ENCODE data around the gene CLMN.
"Not testable (repeated sequence)": the region's sequence is repeated elsewhere in the genome, so short reads cannot be mapped to it uniquely, and the experiment has no call there.

Gene CLMN

DNA sequence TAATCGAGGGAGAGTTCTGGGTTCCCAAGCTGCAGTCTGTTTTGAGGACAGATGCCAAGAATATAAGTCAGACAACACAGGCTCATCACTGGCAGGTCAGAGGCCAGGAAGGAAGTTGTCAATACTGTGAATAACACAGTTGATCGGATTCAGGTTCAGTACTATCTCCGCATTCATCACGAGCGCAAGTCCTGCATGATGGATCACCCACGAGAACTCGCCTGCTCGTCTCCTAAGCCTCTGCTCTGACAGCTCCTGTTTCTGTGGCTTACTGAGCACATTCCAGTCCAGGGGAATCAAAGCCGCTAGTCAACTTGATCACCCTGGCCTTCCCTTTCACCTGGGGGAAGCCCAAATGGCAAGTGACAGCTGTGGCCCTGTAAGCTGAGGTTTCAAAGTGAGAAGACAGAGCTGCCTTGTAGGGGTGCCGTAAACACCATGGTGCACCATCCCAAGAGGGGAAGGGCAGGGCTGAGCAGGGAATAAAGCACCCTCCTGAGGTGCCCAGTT is 102.3 kb downstream of the CLMN start:
- DNase-seq (ENCODE audit: low read depth) = no peak

DNA sequence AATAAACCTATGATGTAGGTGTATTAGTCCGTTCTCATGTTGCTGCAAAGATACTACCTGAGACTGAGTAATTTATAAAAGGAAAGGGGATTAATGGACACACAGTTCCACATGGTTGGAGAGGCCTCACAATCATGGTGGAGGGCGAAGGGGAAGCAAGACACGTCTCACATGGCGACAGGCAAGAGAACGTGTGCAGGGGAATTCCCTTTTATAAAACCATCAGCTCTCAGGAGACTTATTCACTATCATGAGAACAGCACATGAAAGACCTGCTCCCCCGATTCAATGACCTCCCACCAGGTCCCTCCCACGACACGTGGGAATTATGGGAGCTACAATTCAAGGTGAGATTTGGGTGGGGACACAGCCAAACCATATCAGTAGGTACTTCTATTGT is 103.7 kb downstream of the CLMN start:
- DNase-seq (ENCODE audit: low read depth) = no peak

DNA sequence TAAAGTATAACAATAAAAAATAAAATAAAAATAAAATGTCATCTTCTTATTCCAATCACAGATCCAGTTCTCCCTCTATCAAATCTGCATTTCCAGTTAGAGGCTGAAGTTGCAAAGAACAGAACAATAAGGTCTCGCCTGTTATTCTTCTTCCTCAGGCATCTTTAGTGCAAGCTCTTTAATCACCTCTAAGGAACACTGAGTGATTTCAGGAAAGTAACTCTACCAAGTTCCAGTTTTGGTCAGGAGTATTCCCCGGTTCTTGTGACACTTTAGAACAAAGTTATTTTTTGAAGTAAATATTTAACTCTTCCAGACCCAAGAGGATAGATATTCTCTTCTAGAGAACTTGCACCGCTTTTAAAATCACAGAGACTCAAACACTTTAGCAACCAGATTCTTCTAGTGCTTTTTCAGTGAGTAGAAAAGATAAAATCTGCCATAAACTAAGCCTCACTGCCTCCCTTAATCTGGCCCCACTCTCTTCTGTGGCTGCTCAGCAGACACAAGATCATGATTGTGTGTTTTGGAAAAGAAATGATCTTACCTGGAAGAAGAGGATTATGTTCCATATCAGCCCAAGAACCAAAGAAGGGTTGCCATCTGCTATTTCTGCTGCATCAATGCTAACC is 104.5 kb downstream of the CLMN start:
- no peak for DNase-seq (ENCODE audit: low read depth)

DNA sequence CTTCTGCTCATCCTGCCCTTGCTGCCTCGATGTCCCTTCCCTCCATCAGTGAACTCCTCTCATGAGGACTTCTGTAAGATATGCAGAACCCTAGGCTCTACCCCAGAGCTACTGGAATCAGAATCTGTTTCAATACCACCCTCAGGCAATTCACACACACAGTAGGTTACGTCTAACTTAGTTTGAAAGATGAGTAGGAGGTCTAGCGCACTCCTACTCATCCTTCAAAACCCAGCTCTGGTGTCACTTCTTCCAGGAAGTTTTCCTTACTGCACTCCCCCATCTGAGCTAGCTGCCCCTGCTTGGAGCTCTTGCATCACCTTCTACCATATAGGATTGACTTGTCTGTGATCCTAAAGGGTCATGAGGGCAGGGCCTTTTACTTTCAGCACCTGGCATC is 105.9 kb downstream of the CLMN start:
- DNase-seq (ENCODE audit: low read depth) = no peak

DNA sequence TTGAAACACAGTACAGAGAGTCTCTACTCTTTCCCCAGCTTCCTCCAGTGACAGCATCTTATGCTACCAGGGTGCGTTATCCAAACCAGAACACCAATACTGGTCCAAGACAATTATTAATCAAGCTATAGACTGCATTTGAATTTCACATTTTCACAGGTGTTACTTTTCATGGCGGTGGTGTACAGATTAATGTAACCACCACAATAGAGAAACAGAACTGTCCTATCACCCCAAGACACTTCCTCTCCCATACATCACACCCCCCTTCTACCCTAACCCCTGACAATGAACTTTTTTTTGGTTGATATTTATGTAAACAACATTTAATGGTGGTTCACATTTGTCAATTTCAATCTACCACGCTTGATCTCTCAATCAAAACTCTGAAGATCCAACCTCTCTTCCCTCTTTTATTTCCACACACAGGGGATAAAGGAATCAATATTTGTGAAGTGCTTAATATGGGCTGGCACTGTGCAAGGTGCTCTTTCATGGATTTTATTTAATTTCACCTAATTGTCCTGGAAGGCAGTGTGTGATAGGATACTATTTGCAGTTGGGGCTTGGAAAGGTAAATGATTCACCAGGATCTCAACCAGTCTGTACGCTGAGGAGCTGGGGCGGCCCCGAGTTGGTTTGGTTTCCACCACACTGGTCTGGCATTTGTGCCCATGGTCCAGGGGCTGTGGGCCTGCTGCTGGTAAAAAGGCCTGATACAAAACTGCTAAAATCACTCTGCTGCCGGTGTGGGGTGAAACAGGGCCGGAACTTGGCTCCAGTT is 107.8 kb downstream of the CLMN start:
- no peak for DNase-seq (ENCODE audit: low read depth)

DNA sequence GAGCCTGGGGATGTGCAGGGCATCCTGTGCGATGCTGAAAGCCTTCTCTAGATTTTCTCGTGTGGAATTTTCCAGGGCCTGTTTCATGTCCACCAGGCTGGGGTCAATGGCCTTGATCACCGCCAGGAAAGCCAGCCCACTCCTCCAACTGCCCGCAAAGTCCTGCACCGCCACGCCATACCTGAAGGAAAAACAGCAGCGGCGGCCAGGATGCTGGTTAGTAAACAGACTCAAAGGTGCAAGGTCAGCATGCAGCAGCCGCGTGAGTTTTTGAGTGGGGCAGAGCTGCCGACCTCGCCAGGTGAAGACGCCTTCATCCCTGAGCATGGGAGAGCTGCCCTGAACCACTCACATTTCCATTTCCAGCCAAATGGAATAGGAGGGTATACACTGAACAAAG is 109.0 kb downstream of the CLMN start:
- no peak for DNase-seq (ENCODE audit: low read depth)

DNA sequence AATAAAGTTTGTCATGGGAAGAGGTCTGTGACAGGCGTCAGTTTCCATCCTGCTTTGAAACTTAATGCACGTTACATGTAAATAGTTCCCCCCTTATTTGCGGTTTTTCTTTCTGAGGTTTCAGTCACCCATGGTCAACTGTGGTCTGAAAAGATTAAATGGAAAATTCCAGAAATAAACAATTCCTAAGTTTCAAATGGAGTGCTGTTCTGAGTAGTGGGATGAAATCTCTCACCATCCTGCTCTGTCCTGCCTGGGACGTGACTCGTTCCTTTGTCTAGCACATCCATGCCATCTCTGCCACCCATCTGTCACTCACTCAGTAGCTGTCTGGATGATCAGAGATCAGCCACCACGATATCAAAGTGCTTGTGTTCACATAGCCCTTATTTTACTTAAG is 111.1 kb downstream of the CLMN start:
- no peak for DNase-seq (ENCODE audit: low read depth)

DNA sequence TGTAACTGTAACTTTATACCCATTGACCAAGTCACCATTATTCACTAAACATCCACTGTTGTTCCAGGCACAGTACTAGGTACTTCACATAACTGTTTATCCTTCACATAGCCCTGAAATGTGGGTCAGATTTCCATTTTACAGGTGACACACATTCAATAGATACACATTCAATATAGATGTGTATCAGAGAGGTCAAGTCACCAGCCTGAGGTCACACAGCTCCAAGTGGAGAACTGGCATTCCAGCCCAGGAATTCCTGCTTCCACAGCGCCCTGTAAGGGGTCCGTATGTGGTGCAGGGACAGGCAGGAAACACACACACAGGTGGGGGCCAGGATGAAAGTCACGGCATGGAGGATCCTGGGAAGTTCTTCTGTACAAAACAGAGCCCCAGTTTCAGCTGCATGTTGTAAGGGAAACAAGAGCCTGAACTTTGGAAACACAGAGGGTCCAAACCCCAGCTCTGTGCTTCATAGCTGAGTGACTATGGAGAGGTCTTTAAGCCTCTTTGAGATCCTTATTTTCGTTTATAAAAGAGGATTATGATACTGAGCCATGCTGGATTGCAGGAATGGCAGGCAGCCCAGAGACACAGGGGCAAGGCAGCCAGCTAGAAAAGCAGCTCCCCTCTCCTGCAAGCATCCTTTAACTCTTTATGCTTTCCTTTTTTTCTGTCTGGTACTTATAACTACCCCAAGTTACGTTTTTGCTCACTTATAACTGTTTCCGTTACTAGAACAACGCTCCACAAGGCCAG is 112.1 kb downstream of the CLMN start:
- DNase-seq (ENCODE audit: low read depth) = no peak

DNA sequence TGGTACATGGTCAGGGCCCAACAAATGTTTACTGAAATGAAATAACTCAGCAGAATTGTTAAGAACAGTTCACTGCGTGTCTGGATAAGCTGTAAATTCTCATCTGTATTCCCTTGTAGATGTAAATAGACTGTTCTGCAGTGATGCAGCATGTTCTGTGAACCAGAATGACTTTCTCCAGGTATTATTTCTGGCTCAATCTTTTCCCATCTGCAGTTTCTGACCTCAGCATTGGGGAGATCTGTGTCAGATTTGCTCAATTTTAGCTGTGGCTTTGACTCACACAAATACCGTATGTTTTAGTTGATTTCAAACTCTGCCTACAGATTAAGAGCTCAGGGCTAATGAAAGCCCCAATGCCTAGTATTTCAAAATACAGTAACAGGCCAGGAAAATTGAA is 113.2 kb downstream of the CLMN start:
- DNase-seq (ENCODE audit: low read depth) = no peak

DNA sequence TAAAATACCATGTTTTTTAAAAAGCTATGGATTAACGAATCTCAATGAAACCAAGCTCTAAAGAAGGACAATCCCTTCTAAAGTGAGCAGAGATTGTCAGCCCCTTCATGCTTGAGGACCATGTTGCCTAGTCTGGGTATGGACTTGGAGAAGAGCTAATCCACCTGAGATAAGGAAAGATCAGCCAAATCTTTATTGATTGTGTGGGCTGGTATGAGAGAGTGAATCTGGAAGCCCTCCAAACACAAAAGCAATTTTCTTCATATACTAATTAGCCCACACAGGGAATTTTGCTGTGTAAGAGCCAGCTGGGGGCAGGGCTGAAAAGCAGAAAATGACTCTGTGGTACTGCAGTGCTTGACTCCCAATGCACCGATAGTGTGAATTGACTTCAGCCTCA is 115.0 kb downstream of the CLMN start:
- no peak for DNase-seq (ENCODE audit: low read depth)

DNA sequence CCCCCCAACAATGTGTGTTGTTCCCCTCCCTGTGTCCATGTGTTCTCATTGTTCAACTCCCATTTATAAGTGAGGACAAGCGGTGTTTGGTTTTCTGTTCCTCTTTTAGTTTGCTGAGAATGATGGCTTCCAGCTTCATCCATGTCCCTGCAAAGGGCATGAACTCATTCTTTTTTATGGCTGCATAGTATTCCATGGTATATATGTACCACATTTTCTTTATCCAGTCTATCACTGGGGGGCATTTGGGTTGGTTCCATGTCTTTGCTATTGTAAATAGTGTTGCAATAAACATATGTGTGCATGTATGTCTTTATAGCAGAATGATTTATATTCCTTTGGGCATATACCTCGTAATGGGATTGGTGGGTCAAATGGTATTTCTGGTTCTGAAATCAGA is 118.0 kb downstream of the CLMN start:
- not testable (repeated sequence) for DNase-seq (ENCODE audit: low read depth)

DNA sequence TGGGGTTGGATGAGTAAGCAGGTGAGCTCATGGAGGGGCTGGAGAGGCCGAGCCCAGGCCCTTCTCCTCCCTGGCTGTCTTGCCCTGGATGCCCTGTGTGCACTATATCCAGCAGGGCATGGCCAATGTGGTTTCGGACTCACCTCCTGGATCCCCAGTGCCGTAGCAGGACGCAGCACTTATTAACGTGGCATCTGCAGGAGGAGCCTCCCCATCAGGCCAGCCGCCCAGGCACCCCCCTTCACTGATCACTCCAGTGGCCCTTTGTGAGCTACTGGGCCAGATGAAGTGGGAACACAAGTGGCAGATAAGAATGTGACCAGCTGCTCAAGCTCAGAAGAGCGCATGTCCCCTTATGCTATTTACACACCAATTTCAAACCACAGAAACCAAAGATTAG is 119.3 kb downstream of the CLMN start:
- DNase-seq (ENCODE audit: low read depth) = no peak

DNA sequence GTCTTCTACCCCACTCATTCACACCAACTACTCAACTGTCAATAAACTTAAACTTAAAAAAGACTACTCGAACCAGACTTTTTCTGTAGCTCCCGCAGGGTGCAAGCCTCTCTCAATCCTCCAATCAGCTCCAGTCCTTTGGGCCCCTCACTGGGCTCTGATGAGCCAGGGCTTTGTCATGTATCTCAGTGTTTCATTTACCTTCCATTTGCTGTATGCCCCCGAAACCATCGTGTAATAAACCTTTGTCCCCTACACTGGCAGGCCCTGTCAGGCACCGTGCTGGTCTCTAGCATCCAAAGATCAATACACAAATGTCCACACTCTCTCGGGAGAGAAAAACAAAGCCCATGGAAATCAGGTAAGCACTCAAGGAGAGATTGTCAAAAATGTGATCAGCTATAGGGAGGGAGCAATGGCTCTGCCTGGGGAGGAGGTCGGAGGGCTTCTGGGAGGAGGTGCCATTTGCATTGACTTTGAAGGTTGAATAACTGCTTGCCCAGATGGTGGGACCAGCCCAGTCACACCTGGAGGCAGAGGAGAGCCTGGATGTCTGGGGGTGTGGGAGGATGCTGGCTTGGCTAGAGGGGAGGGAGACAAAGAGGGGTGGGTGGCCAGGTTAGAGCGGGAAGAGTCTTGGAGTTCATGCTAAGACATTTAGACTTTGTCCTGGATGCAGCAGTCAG is 120.3 kb downstream of the CLMN start:
- DNase-seq (ENCODE audit: low read depth) = no peak

DNA sequence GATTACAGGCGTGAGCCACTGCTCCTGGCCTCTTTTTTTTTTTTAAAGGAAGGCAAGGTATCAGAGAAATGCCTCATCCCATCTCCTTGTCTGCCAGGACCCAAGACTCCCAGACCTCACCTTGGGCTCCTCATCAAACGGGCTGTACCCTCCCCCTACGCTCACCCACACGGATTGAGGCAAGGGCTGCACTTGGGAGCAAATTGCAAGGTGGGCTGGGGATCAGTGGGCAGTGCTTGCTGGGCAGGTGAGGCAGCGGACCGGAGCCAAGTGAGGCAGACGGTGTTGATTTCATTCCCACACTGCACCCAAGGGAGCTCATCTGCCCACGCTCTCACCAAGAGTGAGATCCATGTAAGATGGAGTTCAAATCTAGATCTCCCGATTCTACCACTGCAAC is 121.4 kb downstream of the CLMN start:
- no peak for DNase-seq (ENCODE audit: low read depth)

DNA sequence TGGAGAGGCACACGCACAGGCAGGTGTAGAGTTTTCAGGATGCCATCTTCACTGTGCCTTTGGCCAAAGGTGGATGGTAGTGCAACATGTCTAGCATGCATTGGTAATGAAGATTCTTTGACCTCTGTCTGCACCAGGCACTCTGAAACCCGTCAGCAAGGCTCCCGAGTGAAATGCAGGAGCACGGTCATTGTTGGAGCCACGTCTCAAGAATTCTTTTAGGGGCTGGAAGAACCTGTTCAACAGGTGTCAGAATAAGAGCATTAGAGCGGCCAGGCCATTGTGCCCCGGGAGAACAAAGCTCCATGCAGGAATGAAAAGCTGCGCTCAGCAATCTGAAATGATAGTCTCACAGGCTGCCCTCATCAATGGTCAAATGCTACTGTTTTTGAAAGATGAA is 122.2 kb downstream of the CLMN start:
- DNase-seq (ENCODE audit: low read depth) = no peak

DNA sequence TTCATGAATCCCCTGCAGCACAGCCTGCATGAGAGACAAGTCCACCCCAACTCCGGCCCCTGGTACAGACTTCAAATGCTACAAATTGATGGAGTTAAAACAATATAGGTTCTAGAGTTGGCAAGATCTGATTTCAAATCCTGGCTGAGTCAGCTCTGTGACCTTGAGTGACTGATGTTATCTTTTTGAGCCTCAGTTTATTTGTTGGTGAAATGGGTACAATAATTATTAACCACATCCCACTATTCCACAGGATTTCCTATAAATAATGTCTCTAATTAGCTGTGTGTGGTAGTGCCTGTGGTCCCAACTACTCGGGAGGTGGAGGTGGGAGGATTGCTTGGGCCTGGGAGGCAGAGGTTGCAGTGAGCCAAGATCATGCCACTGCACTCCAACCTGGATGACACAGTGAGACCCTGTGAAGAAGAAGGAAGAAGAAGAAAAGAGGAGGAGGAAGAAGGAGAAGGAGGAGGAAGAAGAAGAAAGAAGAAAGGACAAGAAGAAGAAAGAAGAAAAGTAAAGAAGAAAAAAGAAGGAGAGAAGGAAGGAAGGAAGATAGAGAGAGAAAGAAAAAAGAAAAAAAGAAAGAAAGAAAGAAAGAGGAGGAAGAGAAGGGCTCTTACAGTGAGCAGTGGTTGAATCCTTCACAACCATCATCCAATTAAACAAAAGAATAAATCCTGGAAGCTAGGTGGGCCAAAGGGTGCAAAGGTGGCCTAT is 122.7 kb downstream of the CLMN start:
- no peak for DNase-seq (ENCODE audit: low read depth)

DNA sequence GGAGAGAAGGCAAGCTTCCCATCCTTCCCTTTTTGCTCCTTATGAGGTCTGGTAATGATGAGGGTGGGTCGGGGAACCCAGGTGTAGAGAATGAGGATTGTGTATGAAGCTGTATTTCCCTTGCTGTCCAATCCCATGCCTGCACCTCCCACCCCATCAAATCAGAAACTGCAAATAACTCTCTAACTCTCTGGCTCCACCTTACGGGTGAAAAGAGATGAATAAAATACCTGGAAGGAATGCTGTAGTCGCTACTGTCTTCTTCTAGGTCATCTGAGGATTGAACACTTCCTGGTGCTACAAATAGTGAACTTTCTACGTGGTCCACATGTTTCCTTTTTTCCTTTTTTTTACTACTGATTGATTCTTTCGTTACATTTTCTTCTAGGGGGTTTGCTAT is 123.4 kb downstream of the CLMN start:
- no peak for DNase-seq (ENCODE audit: low read depth)

DNA sequence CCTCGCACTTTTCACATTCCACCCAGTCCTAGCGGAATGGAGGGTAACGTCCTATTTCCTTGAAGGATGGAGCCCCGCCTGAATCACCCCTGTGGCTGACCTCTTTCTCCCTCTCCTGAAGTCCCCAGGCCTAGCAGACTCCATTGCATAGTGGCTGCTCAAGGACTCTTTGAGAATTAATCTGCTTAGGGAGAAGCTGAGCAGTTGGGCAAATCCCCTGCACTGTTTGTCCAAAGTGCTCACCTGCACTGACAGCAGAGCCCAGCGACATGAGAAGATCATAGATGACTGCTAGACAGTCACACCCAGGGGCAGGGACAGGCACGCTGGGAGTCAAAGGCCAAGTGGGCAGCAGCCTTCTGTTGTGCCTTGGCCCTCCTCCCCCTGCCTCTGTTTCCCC is 124.7 kb downstream of the CLMN start:
- DNase-seq (ENCODE audit: low read depth) = no peak

DNA sequence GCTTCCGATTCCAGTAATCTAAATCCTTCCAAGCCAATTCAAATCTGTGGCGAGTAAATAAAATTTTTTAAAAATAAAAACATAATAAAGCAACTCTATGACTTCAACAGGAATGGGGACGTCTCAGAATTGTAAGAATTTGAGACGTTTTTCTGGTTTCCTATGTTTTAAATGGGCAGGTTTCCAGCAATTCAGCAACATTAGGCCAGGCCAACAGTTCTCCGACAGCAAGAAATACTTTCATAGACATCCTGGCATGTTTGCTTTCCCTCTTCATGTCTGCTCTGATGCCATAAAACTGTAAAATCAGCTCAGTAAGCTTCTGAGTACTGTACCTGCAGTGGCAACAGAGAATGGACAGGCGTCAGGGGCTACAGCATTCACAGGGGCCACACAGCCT is 126.6 kb downstream of the CLMN start:
- no peak for DNase-seq (ENCODE audit: low read depth)

DNA sequence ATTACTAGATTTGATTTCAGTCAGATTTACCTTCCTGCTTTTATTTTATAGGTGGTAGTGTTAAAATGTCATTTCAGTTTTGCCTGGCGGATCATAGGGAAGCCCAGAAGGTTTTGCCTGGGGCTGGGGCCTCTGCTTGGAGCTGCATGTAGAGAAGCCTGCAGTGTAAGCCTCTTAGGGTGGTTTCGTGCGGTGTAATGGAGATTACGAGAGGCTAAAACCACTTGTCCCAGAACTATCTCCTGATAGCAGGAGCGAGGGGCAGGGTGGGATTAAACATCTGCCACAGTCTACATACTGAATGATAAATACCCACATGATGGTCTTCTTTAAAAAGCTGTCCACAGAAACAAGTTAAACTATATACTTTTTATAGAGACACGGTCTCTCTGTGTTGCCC is 127.4 kb downstream of the CLMN start:
- no peak for DNase-seq (ENCODE audit: low read depth)

DNA sequence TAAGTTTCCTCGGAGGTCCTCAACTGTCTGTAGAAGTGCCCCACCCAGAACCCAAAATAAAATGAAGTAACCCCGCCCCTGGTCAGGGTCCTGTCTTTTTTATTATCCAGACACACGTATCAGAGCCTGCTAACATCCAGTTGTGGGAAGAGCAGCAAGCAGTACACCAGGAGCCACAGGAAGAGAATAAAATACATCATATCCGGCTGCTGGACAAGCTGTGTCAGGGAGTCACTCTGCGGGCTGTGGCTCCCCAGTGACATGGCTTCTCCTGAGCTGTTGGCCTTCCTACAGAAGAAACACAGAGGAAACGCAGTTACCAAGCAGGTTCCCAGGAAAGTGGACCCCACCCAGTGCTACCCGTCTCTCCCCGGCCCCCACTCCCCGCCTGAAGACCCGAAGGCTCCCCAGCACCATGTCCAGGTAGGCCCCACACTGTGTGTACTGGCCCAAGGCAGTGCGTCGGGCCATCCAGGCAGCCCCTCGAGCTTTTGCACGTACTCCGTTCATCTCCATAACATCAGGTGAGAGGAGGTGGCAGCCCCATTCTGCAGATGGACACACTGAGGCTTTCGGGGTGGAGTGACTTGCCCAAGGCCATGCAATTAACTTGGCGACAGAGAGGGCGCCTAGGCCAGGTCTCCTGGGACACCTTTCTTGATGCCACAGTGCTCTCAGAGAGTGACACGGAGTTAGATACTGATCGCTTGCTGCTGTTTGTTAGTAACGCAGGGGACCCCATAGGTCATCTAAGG is 128.1 kb downstream of the CLMN start:
- DNase-seq (ENCODE audit: low read depth) = no peak
